MM.1S (cell line): ENCODE measurements around the gene SMG7.

ENCODE experiments used
- DNase-seq: peaks from one replicate; pipeline ENCODE4 v3.0.0-alpha.2; 2015
- H2AFZ ChIP-seq: fragments of 300-600 bp; sonication (generic); 2 replicates; pipeline ENCODE4 v1.6.0; 2016; ENCODE audit warnings: antibody characterized with exemption, low read length
- H3F3A ChIP-seq: fragments of 300-600 bp; sonication (generic); 2 replicates; pipeline ENCODE4 v1.6.1; 2016; ENCODE audit warnings: mild to moderate bottlenecking, antibody characterized with exemption, low read length, moderate library complexity, mixed read lengths; ENCODE audit not compliant: insufficient read depth
- H3K27ac ChIP-seq: fragments of 300-600 bp; sonication (generic); 2 replicates; pipeline ENCODE4 v1.5.1; 2016; ENCODE audit warnings: mild to moderate bottlenecking, low read length
- H3K27me3 ChIP-seq: fragments of 300-600 bp; sonication (generic); replicated peaks from 2 replicates; pipeline ENCODE4 v1.6.0; 2016; ENCODE audit warnings: low read length; ENCODE audit not compliant: insufficient read depth
- H3K36me3 ChIP-seq: fragments of 300-600 bp; sonication (generic); replicated peaks from 2 replicates; pipeline ENCODE4 v1.6.1; 2016; ENCODE audit warnings: mild to moderate bottlenecking, low read length, mixed read lengths; ENCODE audit not compliant: insufficient read depth
- H3K4me1 ChIP-seq: fragments of 300-600 bp; sonication (generic); 2 replicates; pipeline ENCODE4 v1.6.1; 2016; ENCODE audit warnings: low read length, mixed read lengths
- H3K4me2 ChIP-seq: fragments of 300-600 bp; sonication (generic); 2 replicates; pipeline ENCODE4 v1.6.0; 2016; ENCODE audit warnings: low read depth, low read length
- H3K4me3 ChIP-seq: fragments of 300-600 bp; sonication (generic); 2 replicates; pipeline ENCODE4 v1.5.1; 2016; ENCODE audit warnings: low read length, mixed read lengths
- H3K79me2 ChIP-seq: fragments of 300-600 bp; sonication (generic); 2 replicates; pipeline ENCODE4 v1.6.1; 2016; ENCODE audit warnings: mixed run types, low read length, mixed read lengths
- H3K9ac ChIP-seq: fragments of 300-600 bp; sonication (generic); 2 replicates; pipeline ENCODE4 v1.6.1; 2016; ENCODE audit warnings: low read length, mixed read lengths
- H3K9me2 ChIP-seq: fragments of 300-600 bp; sonication (generic); replicated peaks from 2 replicates; pipeline ENCODE4 v1.6.1; 2016; ENCODE audit warnings: mild to moderate bottlenecking, low read length, mixed read lengths; ENCODE audit not compliant: insufficient read depth
- H3K9me3 ChIP-seq: fragments of 300-600 bp; sonication (generic); replicated peaks from 2 replicates; pipeline ENCODE4 v1.6.1; 2016; ENCODE audit warnings: mild to moderate bottlenecking, low read length, mixed read lengths; ENCODE audit not compliant: insufficient read depth
- H4K20me1 ChIP-seq: fragments of 300-600 bp; sonication (generic); 2 replicates; pipeline ENCODE4 v1.6.1; 2016; ENCODE audit warnings: mild to moderate bottlenecking, low read length, moderate library complexity, mixed read lengths; ENCODE audit not compliant: insufficient read depth
- CTCF ChIP-seq: fragments of 300-600 bp; sonication (generic); IDR thresholded peaks from 2 replicates; pipeline ENCODE4 v1.5.1; 2016; ENCODE audit warnings: antibody characterized with exemption, low read length, mixed read lengths
- EZH2 ChIP-seq: fragments of 300-600 bp; sonication (generic); optimal IDR thresholded peaks from 2 replicates; pipeline ENCODE3; 2017; ENCODE audit warnings: low read depth, mild to moderate bottlenecking, antibody characterized with exemption, low read length, mixed read lengths
- EZH2phosphoT487 ChIP-seq: fragments of 300-600 bp; sonication (generic); IDR thresholded peaks from 2 replicates; pipeline ENCODE4 v1.6.1; 2018; ENCODE audit warnings: antibody characterized with exemption, low read length

The SMG7 gene

GRCh38 chr1:183589874-183590243 is 117.6 kb downstream of the SMG7 start:
- Histone ChIP-seq H3K27me3 (no peaks in the 10 kb centered on the region), H3K4me3 (peak overlapping the region; percentile 61), H4K20me1 (no peaks in the 10 kb centered on the region), H3K36me3 (no peaks in the 10 kb centered on the region), H3F3A (peaks cover 24% of the 10 kb centered on the region), H3K9me3 (no peaks in the 10 kb centered on the region), H3K9me2 (no peaks in the 10 kb centered on the region), H3K9ac (peak overlapping the region; percentile 66), H2AFZ (peak overlapping the region; percentile 81), H3K4me1 (peaks cover 42% of the 10 kb centered on the region), H3K79me2 (peaks cover 8% of the 10 kb centered on the region), H3K27ac (peak overlapping the region; percentile 91), H3K4me2 (peak overlapping the region; percentile 92)
- peak; percentile 37 for DNase-seq
- TF ChIP-seq EZH2phosphoT487 (no peak), EZH2 (no peak)

GRCh38 chr1:183590244-183591191 is 118.2 kb downstream of the SMG7 start, which contains the start of gene NCF2:
Gene NCF2 (minus strand): TSS chr1:183590459. CDS start chr1:183590329, 130 bp downstream.
- no peaks in the 10 kb centered on the region for H3K9me2 ChIP-seq
- peak; percentile 58 for DNase-seq
- H3K27me3 ChIP-seq: no peaks in the 10 kb centered on the region
- H3K9ac ChIP-seq: peak within 1 kb of the TSS; percentile 66
- no peaks in the 10 kb centered on the region for H4K20me1 ChIP-seq
- H3K4me1 ChIP-seq: peaks cover 42% of the 10 kb centered on the region
- peak within 1 kb of the TSS; percentile 92 for H3K4me2 ChIP-seq
- no peaks in the 10 kb centered on the region for H3K36me3 ChIP-seq
- peaks cover 24% of the 10 kb centered on the region for H3F3A ChIP-seq
- peaks cover 8% of the 10 kb centered on the region for H3K79me2 ChIP-seq
- H2AFZ ChIP-seq: peak within 1 kb of the TSS; percentile 81
- peak within 1 kb of the TSS; percentile 91 for H3K27ac ChIP-seq
- peak within 1 kb of the TSS; percentile 61 for H3K4me3 ChIP-seq
- no peaks in the 10 kb centered on the region for H3K9me3 ChIP-seq
- TF ChIP-seq CTCF: peak; percentile 9; the same call in 1 of the 2 replicates
- no peak for TF ChIP-seq EZH2phosphoT487

GRCh38 chr1:183592733-183593132 is 120.4 kb downstream of the SMG7 start:
- no peak overlapping the region for H2AFZ ChIP-seq
- peak overlapping the region; percentile 32; the same call in 1 of the 2 replicates for H3K4me2 ChIP-seq
- DNase-seq: no peak
- H3K4me3 ChIP-seq: no peak overlapping the region
- no peaks in the 10 kb centered on the region for H3K27me3 ChIP-seq
- H3K9me3 ChIP-seq: no peaks in the 10 kb centered on the region
- no peaks in the 10 kb centered on the region for H4K20me1 ChIP-seq
- no peak overlapping the region for H3K9ac ChIP-seq
- peaks cover 24% of the 10 kb centered on the region for H3F3A ChIP-seq
- H3K27ac ChIP-seq: peak overlapping the region; percentile 39; the same call in 1 of the 2 replicates
- H3K36me3 ChIP-seq: no peaks in the 10 kb centered on the region
- TF ChIP-seq CTCF: no peak
- TF ChIP-seq EZH2phosphoT487: no peak
- TF ChIP-seq EZH2: no peak
- H3K79me2 ChIP-seq: peaks cover 8% of the 10 kb centered on the region
- no peaks in the 10 kb centered on the region for H3K9me2 ChIP-seq
- H3K4me1 ChIP-seq: peaks cover 42% of the 10 kb centered on the region

- Histone ChIP-seq H3K4me1 (peaks cover 45% of the 10 kb centered on the region), H3K9me3 (no peaks in the 10 kb centered on the region), H3K27me3 (no peaks in the 10 kb centered on the region), H3K4me2 (peak overlapping the region; percentile 32; the same call in 1 of the 2 replicates), H3K9me2 (no peaks in the 10 kb centered on the region), H3K36me3 (no peaks in the 10 kb centered on the region), H3F3A (peaks cover 24% of the 10 kb centered on the region), H3K9ac (no peak overlapping the region), H2AFZ (peak overlapping the region; percentile 54), H3K4me3 (no peak overlapping the region), H3K27ac (peak overlapping the region; percentile 39; the same call in 1 of the 2 replicates), H3K79me2 (peaks cover 5% of the 10 kb centered on the region), H4K20me1 (no peaks in the 10 kb centered on the region)
- peak; percentile 45 for DNase-seq
- no peak for TF ChIP-seq EZH2
- TF ChIP-seq CTCF: no peak
- TF ChIP-seq EZH2phosphoT487: no peak
Measured at GRCh38 chr1:183593356-183593755, 121.1 kb downstream of the SMG7 start.
